Stimulated activated CD4-positive, alpha-beta T cell treated with anti-CD3 and anti-CD28 coated beads, Interleukin-2, amount 100 ng/mL, for 48 hours (primary cell): ENCODE measurements around the gene B4GALT4.
"Not testable (repeated sequence)": the region's sequence is repeated elsewhere in the genome, so short reads cannot be mapped to it uniquely, and the experiment has no call there.

Experiments
- DNase-seq, 2 donors: peaks; one replicate each; pipeline ENCODE4 v3.0.0-alpha.2; 2020

The B4GALT4 gene, protein sequence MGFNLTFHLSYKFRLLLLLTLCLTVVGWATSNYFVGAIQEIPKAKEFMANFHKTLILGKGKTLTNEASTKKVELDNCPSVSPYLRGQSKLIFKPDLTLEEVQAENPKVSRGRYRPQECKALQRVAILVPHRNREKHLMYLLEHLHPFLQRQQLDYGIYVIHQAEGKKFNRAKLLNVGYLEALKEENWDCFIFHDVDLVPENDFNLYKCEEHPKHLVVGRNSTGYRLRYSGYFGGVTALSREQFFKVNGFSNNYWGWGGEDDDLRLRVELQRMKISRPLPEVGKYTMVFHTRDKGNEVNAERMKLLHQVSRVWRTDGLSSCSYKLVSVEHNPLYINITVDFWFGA

GRCh38 chr3:119240591-119241434, at the start of gene B4GALT4:
Gene B4GALT4 (minus strand): TSS chr3:119240878. CDS start chr3:119230099, 10,779 bp downstream.
- peak; percentile 61 to 67 for DNase-seq

DNA sequence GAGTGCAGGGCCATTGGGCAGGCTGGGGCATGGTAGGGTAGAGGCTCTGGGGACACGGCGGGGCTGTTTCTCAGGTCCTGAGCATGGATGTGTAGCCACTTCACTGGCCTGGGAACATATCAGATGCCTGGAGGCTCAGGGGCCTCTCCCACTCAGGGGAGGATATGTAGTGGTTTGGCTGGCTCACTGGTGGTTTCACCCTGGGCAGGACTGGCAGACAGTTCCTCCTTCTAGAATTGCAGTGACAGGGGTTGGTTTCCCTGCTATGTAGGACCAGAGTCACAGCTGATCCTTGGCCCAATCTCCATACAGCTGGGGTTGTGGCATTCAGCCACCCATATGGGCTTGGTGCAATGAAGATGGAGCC, 48.7 kb upstream of the B4GALT4 start:
- no peak for DNase-seq

DNA sequence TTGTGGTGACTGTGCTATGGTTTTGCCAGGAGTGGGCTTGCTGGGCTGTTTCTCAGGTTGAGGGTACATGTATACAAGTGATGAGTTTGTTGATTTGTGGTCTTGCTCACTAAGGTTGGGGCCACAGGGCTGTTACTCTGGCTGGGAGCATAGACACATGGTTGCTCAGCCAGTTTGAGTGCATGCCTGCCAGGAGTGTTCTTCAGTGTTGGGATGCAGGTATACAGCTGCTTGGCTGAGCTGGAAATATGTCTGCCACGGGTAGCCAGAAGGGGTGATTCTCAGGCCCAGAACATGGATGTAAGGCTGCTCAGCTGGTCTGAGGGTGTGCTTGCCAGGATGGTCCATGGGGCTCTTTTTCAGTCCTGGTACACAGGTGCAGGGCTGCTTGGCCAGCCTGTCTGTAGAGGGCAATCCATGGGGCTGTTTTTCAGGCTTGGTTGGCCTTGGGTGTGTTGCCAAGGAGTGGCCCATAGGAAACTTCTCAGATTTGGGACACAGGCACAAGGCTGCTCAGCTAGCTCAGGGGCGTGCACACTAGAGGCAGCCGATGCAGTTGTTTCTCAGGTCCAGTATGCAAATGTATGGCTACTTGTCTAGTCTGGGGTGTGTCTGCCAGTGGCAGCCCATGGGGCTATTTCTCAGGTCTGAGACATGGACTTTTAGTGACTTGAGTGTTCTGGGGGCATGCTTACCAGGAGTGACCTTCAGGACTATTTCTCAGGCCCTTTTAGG, 48.2 kb upstream of the B4GALT4 start:
- DNase-seq: no peak

- DNase-seq: no peak
Measured at GRCh38 chr3:119279584-119280243, 39.0 kb upstream of the B4GALT4 start.

DNA sequence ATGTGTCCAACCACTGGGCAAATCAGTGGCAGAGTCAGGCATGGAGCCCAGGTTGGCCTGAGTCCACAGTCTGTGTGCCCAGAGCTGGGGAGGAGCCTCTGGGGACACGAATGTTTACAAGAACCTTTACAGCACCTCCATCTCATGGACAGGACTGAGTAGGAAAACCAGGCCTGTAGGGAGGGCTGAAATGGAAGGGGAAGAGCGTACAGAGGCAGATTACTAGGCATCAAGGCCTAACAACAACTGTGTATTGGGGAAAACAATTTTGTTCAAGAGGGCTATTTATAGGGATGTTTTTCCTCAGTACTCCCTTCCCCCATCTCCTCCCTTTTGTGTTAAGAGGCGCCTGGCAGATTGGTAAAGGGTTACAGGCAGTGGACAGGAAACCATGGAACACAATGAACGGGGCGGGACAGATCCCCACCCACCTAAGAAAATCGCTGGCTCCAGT, 38.5 kb upstream of the B4GALT4 start:
- no peak for DNase-seq

GRCh38 chr3:119276680-119277079, 36.0 kb upstream of the B4GALT4 start:
- no peak for DNase-seq

DNA sequence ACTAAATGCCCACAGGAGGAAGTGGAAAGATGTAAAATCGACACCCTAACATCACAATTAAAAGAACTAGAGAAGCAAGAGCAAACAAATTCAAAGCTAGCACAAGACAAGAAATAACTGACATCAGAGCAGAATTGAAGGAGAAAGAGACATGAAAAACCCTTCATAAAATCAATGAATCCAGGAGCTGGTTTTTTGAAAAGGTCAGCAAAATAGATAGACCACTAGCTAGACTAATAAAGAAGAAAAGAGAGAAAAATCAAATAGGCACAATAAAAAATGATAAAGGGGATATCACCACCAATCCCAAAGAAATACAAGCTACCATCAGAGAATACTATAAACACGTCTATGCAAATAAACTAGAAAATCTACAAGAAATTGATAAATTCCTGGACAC, 29.5 kb upstream of the B4GALT4 start:
- DNase-seq: not testable (repeated sequence)

GRCh38 chr3:119261055-119261454, 20.4 kb upstream of the B4GALT4 start:
- DNase-seq: no peak

GRCh38 chr3:119259821-119260220, 19.1 kb upstream of the B4GALT4 start:
- DNase-seq: no peak

DNA sequence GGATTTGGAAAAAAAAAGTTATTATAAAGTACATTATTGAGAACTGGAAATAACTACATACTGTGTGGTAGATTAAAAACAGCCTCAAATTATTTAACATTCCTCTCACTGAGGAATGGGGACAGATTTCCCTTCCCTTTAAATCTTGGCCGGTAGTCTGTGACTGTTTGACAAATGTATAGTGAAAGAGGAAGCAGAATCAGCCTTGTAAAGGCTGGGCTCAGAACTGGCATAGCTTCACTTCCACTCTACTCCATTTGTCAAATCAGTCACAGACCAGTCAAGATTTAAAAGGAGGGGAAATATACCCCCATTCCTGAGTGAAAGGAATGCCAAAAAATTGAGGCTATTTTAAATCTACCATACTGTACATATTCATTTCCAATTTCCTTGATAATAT, 18.2 kb upstream of the B4GALT4 start:
- no peak for DNase-seq

- DNase-seq: no peak
Measured at GRCh38 chr3:119257654-119258410, 17.2 kb upstream of the B4GALT4 start.

GRCh38 chr3:119257111-119257510, 16.4 kb upstream of the B4GALT4 start:
- DNase-seq: no peak

DNA sequence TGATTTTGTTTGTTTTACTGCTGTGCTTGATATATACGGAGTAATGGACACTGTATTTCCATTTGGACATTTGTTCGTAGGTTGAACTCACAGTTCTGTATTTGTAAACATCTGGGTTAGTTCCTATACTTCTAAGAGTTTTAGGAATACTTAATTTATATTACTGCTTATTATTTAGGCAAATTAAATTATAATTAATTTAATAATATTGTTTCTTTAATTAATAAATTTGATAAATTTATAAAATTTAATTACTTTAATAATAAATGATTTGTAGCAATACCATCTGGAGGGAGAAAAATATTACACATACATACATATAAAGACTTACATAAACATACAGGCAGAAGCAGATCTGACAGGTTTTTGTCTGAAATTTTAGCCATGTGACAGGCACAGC, 14.5 kb upstream of the B4GALT4 start:
- DNase-seq: no peak

DNA sequence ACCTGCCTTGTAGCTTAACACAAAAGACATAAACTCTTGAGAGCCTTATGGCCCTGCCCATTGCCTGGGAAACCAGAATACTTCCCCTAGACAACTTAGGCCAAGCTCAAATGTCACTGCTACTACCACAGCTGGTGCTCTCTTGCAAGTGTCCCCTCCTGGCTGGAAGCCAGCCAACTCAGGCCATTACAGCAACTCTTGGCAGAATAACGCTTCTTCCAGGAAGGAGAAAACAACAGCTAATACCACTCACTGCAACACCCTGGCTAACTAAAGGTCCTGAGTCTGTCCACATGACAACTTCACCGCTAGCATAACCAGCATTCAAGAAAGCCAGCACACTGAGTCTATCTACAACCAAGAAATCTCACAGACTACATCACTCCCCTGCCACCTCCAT, 5.1 kb upstream of the B4GALT4 start:
- no peak for DNase-seq

DNA sequence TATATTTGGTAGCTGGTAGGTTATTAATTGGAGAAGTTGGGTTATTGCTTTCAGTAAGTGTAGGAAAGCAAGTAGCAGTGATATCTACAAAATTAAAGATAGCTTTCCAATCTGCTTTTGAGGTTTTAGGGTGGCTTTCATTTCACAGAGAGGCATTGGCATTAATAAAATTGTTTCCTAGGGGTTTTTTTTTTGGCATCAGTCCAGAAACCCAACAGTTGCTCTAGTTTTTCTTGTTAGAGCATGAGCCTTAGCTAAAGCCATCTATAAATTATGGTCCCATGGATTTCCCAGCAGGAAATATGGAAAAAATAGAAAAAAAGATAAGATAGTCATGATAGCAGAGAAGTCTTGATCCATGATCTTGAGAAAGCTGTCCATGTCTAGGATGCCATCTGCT, 3.0 kb upstream of the B4GALT4 start:
- DNase-seq: no peak

- not testable (repeated sequence) for DNase-seq
Measured at GRCh38 chr3:119243058-119243529, 2.4 kb upstream of the B4GALT4 start.

DNA sequence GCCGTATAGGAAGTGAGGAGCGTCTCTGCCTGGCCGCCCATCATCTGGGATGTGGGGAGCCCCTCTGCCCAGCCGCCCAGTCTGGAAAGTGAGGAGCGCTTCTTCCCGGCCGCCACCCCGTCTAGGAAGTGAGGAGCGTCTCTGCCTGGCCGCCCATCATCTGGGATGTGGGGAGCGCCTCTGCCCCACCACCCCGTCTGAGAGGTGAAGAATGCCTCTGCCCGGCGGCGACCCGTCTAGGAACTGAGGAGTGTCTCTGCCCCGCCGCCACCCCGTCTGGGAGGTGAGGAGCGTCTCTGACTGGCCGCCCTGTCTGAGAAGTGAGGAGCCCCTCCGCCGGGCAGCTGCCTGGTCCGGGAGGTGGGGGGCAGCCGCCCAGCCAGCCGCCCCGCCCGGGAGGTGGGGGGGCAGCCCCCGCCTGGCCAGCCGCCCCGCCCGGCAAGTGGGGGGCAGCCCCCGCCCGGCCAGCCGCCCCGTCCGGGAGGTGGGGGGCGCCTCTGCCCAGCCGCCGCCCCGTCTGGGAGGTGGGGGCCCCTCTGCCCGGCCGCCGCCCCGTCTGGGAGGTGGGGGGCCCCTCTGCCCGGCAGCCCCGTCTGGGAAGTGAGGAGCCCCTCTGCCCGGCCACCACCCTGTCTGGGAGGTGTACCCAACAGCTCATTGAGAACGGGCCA, 1.8 kb upstream of the B4GALT4 start:
- not testable (repeated sequence) for DNase-seq

DNA sequence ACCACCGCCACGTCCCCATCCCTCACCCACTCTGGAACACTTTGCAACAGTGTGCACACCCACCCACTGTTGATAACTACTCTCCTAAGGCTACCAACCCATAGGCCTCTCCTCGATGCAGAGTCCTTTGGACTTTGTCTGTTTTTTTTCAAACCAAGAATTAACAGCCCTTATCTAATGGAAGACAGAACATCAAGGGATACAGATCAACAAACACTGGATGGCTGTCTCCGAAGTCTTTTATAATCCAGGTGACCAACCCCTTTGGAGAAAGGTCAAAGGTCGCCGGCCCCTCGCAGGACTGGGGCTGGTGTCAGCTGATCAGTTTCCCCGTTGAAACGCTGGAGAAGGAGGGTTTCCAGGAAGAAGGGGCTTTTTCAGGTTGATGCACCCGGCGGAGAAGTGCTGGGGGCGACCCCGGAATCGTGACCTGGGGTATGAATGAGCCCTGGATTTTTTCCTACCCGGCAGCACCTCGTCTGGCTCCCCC, 532 bp downstream of the B4GALT4 start:
- no peak for DNase-seq

DNA sequence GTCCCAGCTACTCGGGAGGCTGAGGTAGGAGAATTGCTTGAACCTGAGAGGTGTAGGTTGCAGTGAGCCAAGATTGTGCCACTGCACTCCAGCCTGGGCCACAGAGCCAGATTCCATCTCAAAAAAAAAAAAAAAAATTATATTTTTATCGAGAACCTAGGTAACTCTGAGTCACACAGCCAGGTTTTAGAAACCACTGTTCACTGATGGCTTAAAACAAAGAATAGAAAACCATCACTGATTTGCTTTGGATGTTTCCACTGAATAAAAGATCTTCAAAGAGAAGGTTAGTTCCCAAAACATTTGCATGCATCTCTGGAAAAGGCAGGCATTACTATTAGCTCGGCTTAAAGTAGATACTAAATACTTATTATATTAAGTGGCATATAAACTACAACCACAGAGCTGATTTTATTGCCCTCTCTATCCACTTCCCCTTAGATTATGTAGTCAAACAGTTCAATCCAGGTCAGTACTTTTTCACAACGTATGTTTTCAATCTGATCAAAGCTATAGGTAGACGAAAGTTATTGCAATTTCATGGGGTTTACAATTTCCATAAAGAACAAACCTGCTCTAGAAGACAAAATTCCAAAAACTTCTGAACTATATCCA, 1.4 kb downstream of the B4GALT4 start:
- no peak for DNase-seq

DNA sequence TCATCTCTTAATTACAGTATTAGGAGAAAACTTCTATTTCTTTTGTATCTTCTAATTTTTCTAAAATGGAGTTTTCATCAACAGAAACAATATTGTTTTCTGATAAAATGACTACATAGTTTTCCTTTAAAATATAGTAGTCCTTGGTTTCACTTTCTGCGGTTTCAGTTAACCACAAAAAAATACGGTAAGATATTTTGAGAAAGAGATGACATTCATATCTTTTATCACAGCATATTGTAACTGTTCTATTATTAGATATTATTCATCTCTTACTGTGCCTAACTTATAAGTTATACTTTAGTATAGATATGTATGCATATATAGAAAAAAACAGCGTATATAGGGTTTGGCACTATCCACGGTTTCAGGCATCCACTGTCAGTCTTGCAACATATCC, 2.3 kb downstream of the B4GALT4 start:
- no peak for DNase-seq

DNA sequence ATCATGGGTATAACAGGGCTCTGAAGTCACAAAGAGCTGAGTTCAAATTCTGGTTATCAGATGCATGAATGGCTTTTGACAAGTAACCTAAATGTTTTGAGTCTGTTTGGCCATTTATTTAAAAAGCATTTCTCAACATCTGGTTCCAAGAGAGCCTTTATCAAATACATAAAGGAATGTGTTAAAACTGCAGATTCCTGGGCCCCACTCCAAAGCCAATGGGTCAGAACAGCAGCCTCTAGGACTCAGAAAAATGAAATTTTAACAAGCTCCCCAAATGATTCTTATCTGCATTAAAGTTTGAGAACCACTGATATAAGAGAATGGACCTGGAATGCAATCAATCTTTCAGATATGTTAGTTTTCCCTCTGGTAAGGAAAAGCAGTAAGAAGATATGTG, 3.4 kb downstream of the B4GALT4 start:
- DNase-seq: no peak
